ENCODE measurements around the gene ADAMTS2. TPM values are rescaled to one million over a fixed set of nuclear protein-coding genes. Genes with fewer than 3 reads are reported as not detected.

ADAMTS2 gene
- total RNA-seq, 1 donor from 2014 or later, result 1.2 TPM

DNA sequence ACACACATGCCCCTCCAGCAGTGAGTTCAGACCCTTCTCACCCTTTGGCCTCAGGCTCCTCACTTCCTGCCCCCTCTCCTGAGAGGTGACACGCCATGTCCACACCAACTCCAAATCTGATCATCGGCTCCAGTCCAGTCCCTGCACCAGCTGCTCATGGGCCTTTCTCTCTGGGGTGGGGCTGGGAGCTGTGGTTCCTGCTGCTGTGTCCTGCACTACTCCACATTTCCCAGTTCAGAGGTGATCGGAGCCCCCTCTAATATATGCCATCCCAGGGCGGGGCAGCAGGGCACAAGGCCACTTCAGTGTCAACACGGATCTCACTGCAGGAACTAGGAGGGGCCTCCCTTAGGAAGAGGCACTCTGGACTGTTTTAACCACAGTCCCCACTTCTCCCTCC lies 91.5 kb downstream of the ADAMTS2 start:
- Histone ChIP-seq H3K4me3 (no peak overlapping the region), H3K9ac (no peak overlapping the region), H3K4me1 (no peaks in the 10 kb centered on the region), H3K79me2 (ENCODE audit: low read depth) (no peaks in the 10 kb centered on the region), H3K9me3 (ENCODE audit: low read depth) (no peaks in the 10 kb centered on the region), H3K27me3 (no peaks in the 10 kb centered on the region), H3K4me2 (no peak overlapping the region), H3K27ac (no peak overlapping the region), H3K36me3 (no peaks in the 10 kb centered on the region), H4K20me1 (ENCODE audit: low read depth) (no peaks in the 10 kb centered on the region), H2AFZ (replicated peaks) (no peak overlapping the region), H3F3A (ENCODE audit: low read depth) (no peaks in the 10 kb centered on the region)
- no peak for DNase-seq (ENCODE audit: low spot score)
- Mint-ChIP-seq H3K27ac (no peak overlapping the region), H3K4me3 (no peak overlapping the region), H3K36me3 (no peaks in the 10 kb centered on the region), H3K4me1 (peaks cover 5% of the 10 kb centered on the region), H3K27me3 (ENCODE audit: insufficient read depth, low read depth) (no peaks in the 10 kb centered on the region), H3K9me3 (no peaks in the 10 kb centered on the region)
- TF ChIP-seq, protein P1, sequence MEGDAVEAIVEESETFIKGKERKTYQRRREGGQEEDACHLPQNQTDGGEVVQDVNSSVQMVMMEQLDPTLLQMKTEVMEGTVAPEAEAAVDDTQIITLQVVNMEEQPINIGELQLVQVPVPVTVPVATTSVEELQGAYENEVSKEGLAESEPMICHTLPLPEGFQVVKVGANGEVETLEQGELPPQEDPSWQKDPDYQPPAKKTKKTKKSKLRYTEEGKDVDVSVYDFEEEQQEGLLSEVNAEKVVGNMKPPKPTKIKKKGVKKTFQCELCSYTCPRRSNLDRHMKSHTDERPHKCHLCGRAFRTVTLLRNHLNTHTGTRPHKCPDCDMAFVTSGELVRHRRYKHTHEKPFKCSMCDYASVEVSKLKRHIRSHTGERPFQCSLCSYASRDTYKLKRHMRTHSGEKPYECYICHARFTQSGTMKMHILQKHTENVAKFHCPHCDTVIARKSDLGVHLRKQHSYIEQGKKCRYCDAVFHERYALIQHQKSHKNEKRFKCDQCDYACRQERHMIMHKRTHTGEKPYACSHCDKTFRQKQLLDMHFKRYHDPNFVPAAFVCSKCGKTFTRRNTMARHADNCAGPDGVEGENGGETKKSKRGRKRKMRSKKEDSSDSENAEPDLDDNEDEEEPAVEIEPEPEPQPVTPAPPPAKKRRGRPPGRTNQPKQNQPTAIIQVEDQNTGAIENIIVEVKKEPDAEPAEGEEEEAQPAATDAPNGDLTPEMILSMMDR (IDR thresholded peaks at IDR 0.05), result no peak
- TF ChIP-seq EZH2 (IDR thresholded peaks at IDR 0.05) (no peak), EZH2phosphoT487 (IDR thresholded peaks at IDR 0.05) (no peak)

DNA sequence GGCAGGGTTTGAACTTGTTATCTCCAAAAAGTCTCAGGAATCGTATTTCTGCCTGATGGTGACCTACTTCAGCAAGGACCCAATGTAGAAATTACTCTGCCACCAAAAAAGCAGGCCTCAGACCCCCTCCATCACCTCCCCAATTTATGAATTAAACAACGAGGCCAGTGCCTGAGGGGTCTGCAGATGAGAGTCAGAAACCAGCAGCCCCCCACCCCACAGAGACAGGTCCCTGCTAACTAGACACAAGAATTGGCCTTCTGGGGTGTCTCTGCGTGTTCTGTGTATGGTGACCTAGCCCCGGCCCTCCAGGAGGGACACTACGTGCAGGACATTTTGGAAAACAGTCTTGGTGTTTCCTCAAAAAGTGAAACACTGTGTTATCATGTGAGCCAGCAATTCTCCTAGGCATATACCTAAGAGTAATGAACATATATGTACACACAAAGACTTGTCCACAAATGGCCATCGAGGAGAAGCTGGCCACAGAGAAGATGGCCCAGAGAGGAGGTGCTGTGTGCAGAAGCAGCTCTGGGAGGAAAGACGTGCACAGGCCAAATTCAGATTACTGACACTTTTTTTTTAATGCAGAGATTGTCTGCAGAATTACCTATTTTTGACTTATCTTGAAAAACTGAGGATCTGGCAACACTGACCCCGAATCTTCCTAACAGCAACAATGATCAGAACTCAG lies 93.8 kb downstream of the ADAMTS2 start:
- H3K9me3 ChIP-seq (ENCODE audit: low read depth), result peaks cover 6% of the 10 kb centered on the region
- H3K36me3 ChIP-seq, result no peaks in the 10 kb centered on the region
- H3K4me1 Mint-ChIP-seq, result peaks cover 2% of the 10 kb centered on the region
- H3K4me3 ChIP-seq, result no peak overlapping the region
- no peak overlapping the region for H3K27ac Mint-ChIP-seq
- H2AFZ ChIP-seq (replicated peaks), result no peak overlapping the region
- H3K36me3 Mint-ChIP-seq, result no peaks in the 10 kb centered on the region
- no peaks in the 10 kb centered on the region for H3K27me3 Mint-ChIP-seq (ENCODE audit: insufficient read depth, low read depth)
- TF ChIP-seq EZH2 (IDR thresholded peaks at IDR 0.05) (no peak), EZH2phosphoT487 (IDR thresholded peaks at IDR 0.05) (no peak)
- TF ChIP-seq, protein P1 (IDR thresholded peaks at IDR 0.05), result no peak
- no peaks in the 10 kb centered on the region for H3F3A ChIP-seq (ENCODE audit: low read depth)
- no peak overlapping the region for H3K9ac ChIP-seq
- H3K4me2 ChIP-seq, result no peak overlapping the region
- DNase-seq (ENCODE audit: low spot score), result no peak
- no peaks in the 10 kb centered on the region for H3K27me3 ChIP-seq
- H4K20me1 ChIP-seq (ENCODE audit: low read depth), result no peaks in the 10 kb centered on the region
- H3K9me3 Mint-ChIP-seq, result peaks cover 10% of the 10 kb centered on the region
- H3K79me2 ChIP-seq (ENCODE audit: low read depth), result no peaks in the 10 kb centered on the region
- H3K4me1 ChIP-seq, result no peaks in the 10 kb centered on the region
- no peak overlapping the region for H3K27ac ChIP-seq
- no peak overlapping the region for H3K4me3 Mint-ChIP-seq

DNA sequence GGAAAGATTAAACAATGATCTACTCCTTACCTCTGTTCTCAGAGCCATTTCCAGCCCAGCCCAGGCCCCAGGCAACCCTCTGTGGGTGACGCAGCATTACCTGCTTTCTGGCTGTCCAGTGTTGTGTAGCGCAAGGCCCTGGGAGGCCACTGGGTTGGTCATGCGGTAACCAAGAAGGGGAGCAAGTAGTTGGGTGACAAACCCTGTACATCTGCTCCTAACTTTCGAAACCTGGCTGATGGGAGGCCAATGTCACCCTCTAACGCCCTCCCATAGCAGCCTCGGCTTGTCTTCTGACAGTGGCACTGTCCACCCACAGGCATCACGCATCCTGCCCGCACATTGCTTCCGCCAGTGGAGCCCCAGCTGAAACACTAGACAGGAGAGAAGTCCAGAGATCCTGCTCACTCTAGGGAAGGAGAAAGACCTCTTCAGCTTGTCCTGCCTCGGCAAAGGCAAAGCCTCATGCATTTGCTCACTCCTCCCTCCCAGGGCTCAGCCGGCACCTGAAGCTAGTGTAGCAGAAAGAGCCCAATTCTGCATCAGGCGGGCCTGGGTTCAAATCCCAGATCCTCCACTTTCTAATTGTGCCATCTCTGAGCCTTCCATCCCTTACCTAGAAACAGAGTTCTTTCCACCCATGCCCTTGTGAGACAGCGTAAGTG lies 94.6 kb downstream of the ADAMTS2 start:
- H3K4me2 ChIP-seq, result no peak overlapping the region
- H3K4me1 ChIP-seq, result no peaks in the 10 kb centered on the region
- H4K20me1 ChIP-seq (ENCODE audit: low read depth), result no peaks in the 10 kb centered on the region
- TF ChIP-seq, protein P1 (IDR thresholded peaks at IDR 0.05), result no peak
- TF ChIP-seq EZH2 (IDR thresholded peaks at IDR 0.05) (no peak), EZH2phosphoT487 (IDR thresholded peaks at IDR 0.05) (no peak)
- no peaks in the 10 kb centered on the region for H3K36me3 ChIP-seq
- Mint-ChIP-seq H3K9me3 (peaks cover 13% of the 10 kb centered on the region), H3K36me3 (no peaks in the 10 kb centered on the region), H3K4me3 (no peak overlapping the region), H3K27ac (no peak overlapping the region), H3K27me3 (ENCODE audit: insufficient read depth, low read depth) (no peaks in the 10 kb centered on the region), H3K4me1 (no peaks in the 10 kb centered on the region)
- DNase-seq (ENCODE audit: low spot score), result no peak
- no peaks in the 10 kb centered on the region for H3F3A ChIP-seq (ENCODE audit: low read depth)
- peaks cover 6% of the 10 kb centered on the region for H3K9me3 ChIP-seq (ENCODE audit: low read depth)
- H3K4me3 ChIP-seq, result no peak overlapping the region
- H3K79me2 ChIP-seq (ENCODE audit: low read depth), result no peaks in the 10 kb centered on the region
- H2AFZ ChIP-seq (replicated peaks), result no peak overlapping the region
- no peak overlapping the region for H3K27ac ChIP-seq
- H3K9ac ChIP-seq, result no peak overlapping the region
- H3K27me3 ChIP-seq, result no peaks in the 10 kb centered on the region

Data from neural progenitor cell (in vitro differentiated cells).